K562 (cell line): Measurements from ENCODE around the gene ADARB2. TPM values are rescaled to one million over a fixed set of nuclear protein-coding genes. Genes with fewer than 3 reads are reported as not detected.

Experiments
- ATAC-seq: fragments of 200-7000 bp; cut with Tn5 transposase; 3 replicates; pipeline ENCODE4 v1.9.1; 2020; ENCODE audit warnings: moderate library complexity
- BruUV-seq: library from RNA; stranded (reverse); fragments of 400-500 nt; replicated peaks from 2 replicates; lab custom pipeline; 2021; lab: Mats Ljungman, UMichigan
- CTCF ChIA-PET: fragments of 300-600 bp; formaldehyde crosslinking; extraction: SDS; loops from one replicate; lab custom pipeline; 2021; ENCODE audit warnings: low intra/inter-chr PET ratio; lab: Yijun Ruan, JAX
- POLR2A ChIA-PET: fragments of 300-600, 350-650 bp; sonication (Branson Sonifier 250); formaldehyde crosslinking; extraction: SDS; loops from one replicate; lab custom pipeline; 2021; ENCODE audit warnings: antibody characterized with exemption, inconsistent platforms; lab: Yijun Ruan, JAX
- DNase-seq, 4 experiments: peaks; one replicate each; pipeline versions ENCODE4 v3.0.0 to v3.0.0-alpha.2; 2011 to 2018; ENCODE audit warnings: low spot score in 3 of 4, mixed read lengths in 3 of 4; ENCODE audit errors: extremely low read depth in 1 of 4
- FAIRE-seq: peaks from 2 replicates; lab custom pipeline; 2011; peaks lifted over from hg19 to GRCh38; lab: Jason Lieb, UNC
- H2AFZ ChIP-seq: 2 replicates; pipeline ENCODE4 v1.6.0; 2011; ENCODE audit warnings: low read depth, low read length, control low read depth, inconsistent platforms
- H3K27ac ChIP-seq: fragments of 200-600 bp; 3 replicates; pipeline ENCODE4 v1.8.0; 2011; ENCODE audit warnings: low read depth, mild to moderate bottlenecking, control low read depth, inconsistent platforms, low read length, moderate library complexity, mixed read lengths; ENCODE audit errors: extremely low read depth
- H3K27me3 ChIP-seq, 2 experiments: fragments of 300-600 bp in 1 of 2; 2 replicates in 1 of 2; 3 replicates in 1 of 2; pipeline versions ENCODE4 v1.6.0 to v1.8.0; 2011; ENCODE audit warnings: inconsistent platforms in 2 of 2, low read length in 2 of 2, mild to moderate bottlenecking in 1 of 2, mixed read lengths in 1 of 2, moderate library complexity in 1 of 2; ENCODE audit not compliant: control insufficient read depth in 2 of 2, insufficient read depth in 2 of 2
- H3K36me3 ChIP-seq: fragments of 300-600 bp; 3 replicates; pipeline ENCODE4 v1.8.0; 2011; ENCODE audit warnings: mild to moderate bottlenecking, low read length, inconsistent platforms; ENCODE audit not compliant: control insufficient read depth, insufficient read depth
- H3K4me1 ChIP-seq, 2 experiments: fragments of 200-600 bp in 1 of 2; replicated peaks in 1 of 2; 2 replicates in 1 of 2; 3 replicates in 1 of 2; pipeline versions ENCODE4 v1.5.1 to v1.8.0; 2011; ENCODE audit warnings: inconsistent platforms in 2 of 2, low read length in 2 of 2, mild to moderate bottlenecking in 1 of 2, mixed read lengths in 1 of 2, moderate library complexity in 1 of 2; ENCODE audit not compliant: control insufficient read depth in 2 of 2, insufficient read depth in 2 of 2
- H3K4me2 ChIP-seq: 2 replicates; pipeline ENCODE4 v1.6.1; 2011; ENCODE audit warnings: low read length, control low read depth, inconsistent platforms, mixed read lengths; ENCODE audit not compliant: insufficient read depth
- H3K4me3 ChIP-seq: fragments of 200-600 bp; sonication (generic), shearing (Covaris generic); 2 replicates; pipeline ENCODE4 v1.5.1; 2016; ENCODE audit warnings: control low read depth, inconsistent platforms
- H3K79me2 ChIP-seq: fragments of 200-600 bp; 3 replicates; pipeline ENCODE4 v1.8.0; 2011; ENCODE audit warnings: low read length, inconsistent platforms; ENCODE audit not compliant: control insufficient read depth, insufficient read depth
- H3K9ac ChIP-seq, 2 experiments: 2 replicates each; pipeline versions ENCODE4 v1.6.0 to v1.6.1; 2011; ENCODE audit warnings: low read depth in 2 of 2, low read length in 2 of 2, control low read depth in 1 of 2, inconsistent platforms in 1 of 2, mild to moderate bottlenecking in 1 of 2, mixed read lengths in 1 of 2; ENCODE audit not compliant: insufficient read depth in 1 of 2
- H3K9me1 ChIP-seq: one replicate; pipeline ENCODE4 v1.6.0; 2011; ENCODE audit warnings: inconsistent platforms, mild to moderate bottlenecking, low read length, moderate library complexity; ENCODE audit not compliant: control insufficient read depth, insufficient read depth
- H3K9me3 ChIP-seq: replicated peaks from 2 replicates; pipeline ENCODE4 v1.5.1; 2011; ENCODE audit warnings: low read depth, low read length, inconsistent platforms; ENCODE audit not compliant: control insufficient read depth, insufficient read depth
- H4K20me1 ChIP-seq: replicated peaks from 2 replicates; pipeline ENCODE4 v1.6.1; 2011; ENCODE audit warnings: low read length, inconsistent platforms, mixed read lengths; ENCODE audit not compliant: control insufficient read depth, insufficient read depth
- CEBPB ChIP-seq: fragments of 450-650 bp; IDR thresholded peaks from 2 replicates; pipeline ENCODE4 v1.6.1; 2016; ENCODE audit warnings: missing genetic modification characterization, missing compliant biosample characterization
- CEBPG ChIP-seq, 3 experiments: fragments of 200-800 bp in 1 of 3; sonication (Bioruptor generic) in 1 of 3; sonication (generic) in 1 of 3; formaldehyde crosslinking in 1 of 3; IDR thresholded peaks in 2 of 3; conservative IDR thresholded peaks in 1 of 3; 2 replicates each; pipeline versions ENCODE4 v1.6.1 to v1.8.0; 2016 to 2022; ENCODE audit warnings: missing compliant biosample characterization in 2 of 3, missing genetic modification characterization in 2 of 3, mild to moderate bottlenecking in 1 of 3, missing genetic modification reagents in 1 of 3
- HDAC1 ChIP-seq, 2 experiments: fragments of 450-650 bp; IDR thresholded peaks; 2 replicates each; pipeline ENCODE4 v1.6.1; 2016 to 2017; ENCODE audit warnings: inconsistent platforms in 1 of 2, mild to moderate bottlenecking in 1 of 2, moderate library complexity in 1 of 2
- HOXB6 ChIP-seq: fragments of 250-450 bp; sonication (Bioruptor Pico); IDR thresholded peaks from 2 replicates; pipeline ENCODE4 v1.5.1; 2022; ENCODE audit warnings: mild to moderate bottlenecking, borderline replicate concordance
- PCBP2 ChIP-seq: fragments of 200-400 bp; formaldehyde crosslinking; IDR thresholded peaks from 2 replicates; pipeline ENCODE4 v1.6.1; 2018; ENCODE audit warnings: low read length, low read depth, mild to moderate bottlenecking, moderate library complexity; ENCODE audit not compliant: poor library complexity, severe bottlenecking
- SMARCE1 ChIP-seq: fragments of 450-650 bp; IDR thresholded peaks from 2 replicates; pipeline ENCODE4 v1.7.1; 2016; ENCODE audit warnings: mild to moderate bottlenecking
- TCF7L2 ChIP-seq: fragments of 150-350 bp; IDR thresholded peaks from 2 replicates; pipeline ENCODE4 v1.6.1; 2016; ENCODE audit warnings: low read depth, mild to moderate bottlenecking, low read length, moderate library complexity
- ZBTB2 ChIP-seq: fragments of 450-650 bp; IDR thresholded peaks from 2 replicates; pipeline ENCODE4 v1.6.1; 2016; ENCODE audit warnings: antibody characterized with exemption
- ZNF507 ChIP-seq: conservative IDR thresholded peaks from 2 replicates; pipeline ENCODE4 v1.6.1; 2017; ENCODE audit warnings: missing genetic modification characterization, missing compliant biosample characterization
- ZNF512 ChIP-seq: IDR thresholded peaks from 2 replicates; pipeline ENCODE4 v1.6.1; 2016; ENCODE audit warnings: missing genetic modification characterization, missing compliant biosample characterization
- ZNF707 ChIP-seq: fragments of 250-450 bp; sonication (Bioruptor Pico); conservative IDR thresholded peaks from 2 replicates; pipeline ENCODE4 v1.8.0; 2022; ENCODE audit warnings: inconsistent platforms, mild to moderate bottlenecking, moderate library complexity
- WGBS: fragments of 100-300 bp; shearing (Covaris generic); methylation state at CpG from one replicate; pipeline ENCODE4 v1.1.6; 2016; ENCODE audit warnings: low coverage, mixed read lengths; ENCODE audit not compliant: insufficient coverage; ENCODE audit errors: missing lambda C conversion rate; 5-methylcytosine and 5-hydroxymethylcytosine counted together
- in situ Hi-C: fragments of 300-500 bp; cut with MboI; formaldehyde crosslinking; loops from 4 replicates; pipeline ENCODE4 v1.15.0; 2018; ENCODE audit warnings: inconsistent platforms, mixed read lengths
- intact Hi-C: fragments of 100-400 bp; cut with micrococcal nuclease; formaldehyde crosslinking; loops from 2 replicates; pipeline ENCODE4 v1.14.2; 2022
- polyA plus RNA-seq, 8 experiments: library from polyadenylated mRNA; depleted of rRNA in 4 of 8; stranded (reverse) in 5 of 8; unstranded in 3 of 8; fragments of >200 nt; fragmentation: Nextera tagmentation in 2 of 8; fragmentation: Illumina TruSeq in 1 of 8; extraction: Ambion mirVana in 2 of 8; extraction: Trizol in 1 of 8; gene quantifications; 2 replicates each; pipeline versions ENCODE4 v1.2.1 to v1.2.3, GENCODE V29; 2011 to 2014; ENCODE audit warnings: inconsistent platforms in 1 of 8, missing spikeins in 1 of 8
- total RNA-seq, 7 experiments: library from RNA; depleted of rRNA in 6 of 7; stranded (reverse); fragments of >200 nt in 6 of 7; fragmentation: Illumina TruSeq in 2 of 7; extraction: Trizol in 2 of 7; gene quantifications; 2 replicates each; pipeline versions ENCODE4 v1.2.1 to v1.2.3, GENCODE V29; 2011 to 2021; ENCODE audit warnings: low replicate concordance in 1 of 7
- TF ChIP-seq, protein P1 (sequence below): fragments of 250-450 bp; sonication (Bioruptor Pico); IDR thresholded peaks from 2 replicates; pipeline ENCODE4 v1.5.0; 2021

Gene ADARB2
- total and polyA plus RNA-seq, 9 of the 15 experiments (the other 6 are each of a cell fraction or from before 2014, with no cell fraction given), result not detected

- CTCF ChIA-PET, result no interaction called here
- TF ChIP-seq CEBPG (CRISPR knock-in tag; IDR thresholded peaks at IDR 0.05), result no peak
- peak; percentile 40 to 58; a peak in 3 of 4 replicates for TF ChIP-seq CEBPG (tag; conservative IDR thresholded peaks at IDR 0.05 in 1 of 2, IDR thresholded peaks at IDR 0.05 in 1 of 2)
- no peak for TF ChIP-seq TCF7L2
- peak; percentile 68 for TF ChIP-seq CEBPB
- no peak overlapping the region for H3K9ac ChIP-seq
- no peak overlapping the region for H3K4me2 ChIP-seq
- no peaks in the 10 kb centered on the region for H3K36me3 ChIP-seq
- no peaks in the 10 kb centered on the region; a peak in 1 of 5 replicates for H3K4me1 ChIP-seq
- no peaks in the 10 kb centered on the region for H3K79me2 ChIP-seq
- intact Hi-C loops, result no loop called here
- POLR2A ChIA-PET, result no interaction called here
- no TSS peak for BruUV-seq
- DNase-seq, result peak in 2 of 4 experiments; percentile 42 to 43
- no peaks in the 10 kb centered on the region for H3K9me3 ChIP-seq
- in situ Hi-C loops, result no loop called here
- no peak overlapping the region for H2AFZ ChIP-seq
- peaks cover 9% of the 10 kb centered on the region; the same call in 1 of the 2 replicates for H4K20me1 ChIP-seq
- no peak overlapping the region for H3K4me3 ChIP-seq
- H3K27ac ChIP-seq, result no peak overlapping the region
- 0% methylated on average over 1 of the region's 1 CpG for WGBS
- no peak for FAIRE-seq
- H3K9me1 ChIP-seq, result no peaks in the 10 kb centered on the region
- ATAC-seq, result peak; percentile 48; the same call in 1 of the 3 replicates
- peaks cover 13 to 45% of the 10 kb centered on the region in 2 experiments; a peak in 3 of 5 replicates for H3K27me3 ChIP-seq
Measured at GRCh38 chr10:1268831-1269230, 468.5 kb downstream of the ADARB2 start.

DNA sequence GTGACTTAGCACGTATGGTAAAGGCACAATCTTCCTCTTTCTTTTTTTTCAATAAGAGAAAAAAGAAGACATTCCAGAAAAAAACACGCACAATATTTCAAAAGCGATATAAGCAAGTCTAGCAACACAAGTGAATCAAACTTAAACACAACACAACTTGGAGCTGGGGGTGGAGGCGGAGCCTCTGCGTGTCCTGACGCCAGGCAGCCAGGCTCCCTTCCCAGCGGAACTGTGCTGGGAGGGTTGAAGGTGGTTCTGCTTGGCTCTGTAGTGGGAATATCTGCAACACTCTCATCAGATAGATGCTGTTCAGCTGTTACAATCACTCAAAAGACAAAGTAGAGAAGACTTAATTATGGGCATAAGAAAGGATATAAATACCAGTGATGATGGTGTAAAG lies 469.8 kb downstream of the ADARB2 start:
- 0% methylated on average over 5 of the region's 7 CpGs for WGBS
- H3K4me1 ChIP-seq, result no peaks in the 10 kb centered on the region; a peak in 1 of 5 replicates
- BruUV-seq, result no TSS peak
- H3K4me2 ChIP-seq, result no peak overlapping the region
- ChIA-PET POLR2A (no interaction called here), CTCF (no interaction called here)
- H3K27ac ChIP-seq, result no peak overlapping the region
- peaks cover 5% of the 10 kb centered on the region; the same call in 1 of the 2 replicates for H4K20me1 ChIP-seq
- peaks cover 16 to 34% of the 10 kb centered on the region in 2 experiments; a peak in 3 of 5 replicates for H3K27me3 ChIP-seq
- FAIRE-seq (no peak), ATAC-seq (no peak), DNase-seq (no peak)
- no peaks in the 10 kb centered on the region for H3K9me1 ChIP-seq
- H3K79me2 ChIP-seq, result no peaks in the 10 kb centered on the region
- no peak overlapping the region for H2AFZ ChIP-seq
- H3K4me3 ChIP-seq, result no peak overlapping the region
- intact Hi-C loops (no loop called here), in situ Hi-C loops (no loop called here)
- H3K36me3 ChIP-seq, result no peaks in the 10 kb centered on the region
- no peak overlapping the region for H3K9ac ChIP-seq
- H3K9me3 ChIP-seq, result no peaks in the 10 kb centered on the region
- TF ChIP-seq ZNF512 (tag) (no peak), ZNF707 (no peak), ZNF507 (no peak), SMARCE1 (no peak), HOXB6 (CRISPR knock-in tag) (no peak), PCBP2 (no peak), ZBTB2 (no peak), HDAC1 (IDR thresholded peaks at IDR 0.05) (no peak)
- TF ChIP-seq, protein P1, sequence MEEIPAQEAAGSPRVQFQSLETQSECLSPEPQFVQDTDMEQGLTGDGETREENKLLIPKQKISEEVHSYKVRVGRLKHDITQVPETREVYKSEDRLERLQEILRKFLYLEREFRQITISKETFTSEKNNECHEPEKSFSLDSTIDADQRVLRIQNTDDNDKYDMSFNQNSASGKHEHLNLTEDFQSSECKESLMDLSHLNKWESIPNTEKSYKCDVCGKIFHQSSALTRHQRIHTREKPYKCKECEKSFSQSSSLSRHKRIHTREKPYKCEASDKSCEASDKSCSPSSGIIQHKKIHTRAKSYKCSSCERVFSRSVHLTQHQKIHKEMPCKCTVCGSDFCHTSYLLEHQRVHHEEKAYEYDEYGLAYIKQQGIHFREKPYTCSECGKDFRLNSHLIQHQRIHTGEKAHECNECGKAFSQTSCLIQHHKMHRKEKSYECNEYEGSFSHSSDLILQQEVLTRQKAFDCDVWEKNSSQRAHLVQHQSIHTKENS (CRISPR knock-in tag), result no peak
